ENCODE data around the gene LEKR1.
"Not testable (repeated sequence)": the region's sequence is repeated elsewhere in the genome, so short reads cannot be mapped to it uniquely, and the experiment has no call there.

The LEKR1 gene

DNA sequence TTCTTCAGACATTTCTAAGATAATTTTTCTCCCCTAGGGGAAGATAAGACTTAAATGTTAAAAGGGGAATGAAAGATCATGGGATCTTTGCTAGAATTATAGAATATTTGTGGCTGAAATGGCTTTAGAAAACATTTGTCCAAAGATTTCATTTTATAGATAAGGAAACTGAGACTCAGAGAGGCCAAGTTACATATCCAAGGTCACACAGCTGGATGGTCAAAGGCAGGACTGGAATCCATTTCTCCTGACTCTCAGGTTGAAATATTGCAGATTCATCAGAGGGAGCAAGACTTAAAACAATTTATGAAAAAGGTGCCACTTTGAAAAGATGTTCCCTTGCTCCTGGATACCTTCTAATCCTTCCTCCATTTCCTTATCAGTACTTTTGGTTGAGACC is 19.5 kb upstream of the LEKR1 start:
- no peak for DNase-seq (ENCODE audit: low spot score)

DNA sequence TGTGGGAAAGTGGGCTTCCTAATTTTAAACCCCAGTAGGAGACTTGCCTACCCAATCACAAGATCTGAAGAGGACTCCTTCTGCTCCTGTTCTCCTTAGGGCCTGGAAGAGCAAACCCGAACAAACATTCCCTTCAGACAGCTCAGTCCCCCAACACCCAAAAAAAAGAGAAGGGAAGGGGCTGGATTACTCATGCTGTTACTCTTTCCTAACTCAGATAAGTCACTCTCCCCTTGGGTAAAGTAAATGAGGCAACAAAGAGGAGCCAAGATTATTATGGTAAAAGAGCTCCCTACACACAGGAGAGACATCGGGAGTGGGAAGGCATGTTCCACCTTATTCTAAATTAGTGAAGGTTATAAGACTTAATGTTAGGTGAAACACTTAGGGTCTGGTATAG is 18.1 kb upstream of the LEKR1 start:
- DNase-seq (ENCODE audit: low spot score): no peak

DNA sequence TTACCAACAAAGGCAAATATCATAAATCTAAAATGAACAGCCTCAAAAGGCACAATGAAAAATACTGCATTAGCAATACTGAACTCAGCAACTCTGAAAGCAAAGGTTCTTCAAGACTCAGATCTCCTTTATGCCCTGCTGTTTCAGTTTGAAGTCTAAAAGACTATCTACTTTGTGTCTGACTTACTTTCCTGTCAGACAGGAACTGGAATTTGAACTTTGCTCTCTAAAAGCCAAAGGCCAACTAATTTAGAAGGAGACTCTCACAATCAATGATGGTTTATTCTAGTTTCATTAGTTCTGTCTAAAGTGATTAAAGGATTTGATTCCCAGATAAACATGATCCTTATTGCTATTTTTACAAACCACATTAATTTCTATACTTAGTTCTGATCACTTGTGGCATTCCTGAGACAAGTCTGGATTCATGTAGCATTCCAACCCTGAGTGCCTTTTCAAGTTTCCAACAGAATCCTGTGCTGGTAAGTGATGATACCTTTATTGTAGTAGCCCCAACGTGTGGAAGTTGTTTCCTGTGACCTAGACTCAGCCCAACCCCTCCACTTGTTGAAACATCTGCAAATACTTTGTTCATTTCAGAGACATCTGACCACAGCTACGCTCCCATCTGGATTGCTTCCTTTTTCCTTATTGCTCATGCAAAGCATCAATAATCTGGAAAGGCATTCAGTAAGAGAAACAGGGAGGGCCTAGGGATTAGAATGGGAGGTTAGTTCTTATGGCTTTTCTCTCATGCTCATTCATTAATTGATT is 14.9 kb upstream of the LEKR1 start:
- no peak for DNase-seq (ENCODE audit: low spot score)

DNA sequence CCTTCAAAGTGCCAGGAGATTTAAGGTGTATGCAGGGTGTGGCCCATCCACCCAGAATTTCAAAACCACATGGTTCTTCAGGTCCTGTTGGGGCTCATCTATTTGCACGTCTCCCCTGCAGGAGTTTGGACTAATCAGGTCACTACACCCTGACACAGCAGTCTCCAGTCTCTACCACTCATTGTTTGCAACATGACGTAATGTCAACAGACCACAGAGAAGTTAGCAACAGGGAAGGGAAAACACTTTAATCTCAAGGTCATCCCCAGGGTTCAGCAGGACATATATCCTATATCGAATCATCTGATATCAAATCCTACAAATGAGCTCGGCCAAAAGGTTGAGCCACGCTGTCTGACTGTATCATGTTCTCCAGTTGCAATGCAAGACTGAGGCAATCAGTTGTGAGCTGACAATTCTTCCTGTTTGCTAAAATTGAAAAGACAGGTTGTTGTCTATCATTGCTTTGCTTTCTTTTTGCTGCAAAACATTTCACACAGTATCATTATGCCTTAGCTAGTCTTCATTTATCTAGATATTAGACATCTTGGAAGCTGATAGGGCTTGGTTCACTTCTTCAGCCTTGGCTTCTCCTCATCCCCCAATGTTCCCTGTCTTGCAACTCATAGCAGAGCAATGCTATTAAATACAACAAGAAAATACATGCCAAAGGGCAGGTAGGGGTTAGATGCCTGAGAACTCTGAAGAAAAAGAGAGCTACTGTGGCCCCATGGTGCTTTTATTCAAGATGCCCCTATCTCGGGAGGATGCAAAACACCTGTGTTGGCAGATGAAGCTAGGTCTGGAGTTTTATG is 13.4 kb upstream of the LEKR1 start:
- DNase-seq (ENCODE audit: low spot score): no peak

DNA sequence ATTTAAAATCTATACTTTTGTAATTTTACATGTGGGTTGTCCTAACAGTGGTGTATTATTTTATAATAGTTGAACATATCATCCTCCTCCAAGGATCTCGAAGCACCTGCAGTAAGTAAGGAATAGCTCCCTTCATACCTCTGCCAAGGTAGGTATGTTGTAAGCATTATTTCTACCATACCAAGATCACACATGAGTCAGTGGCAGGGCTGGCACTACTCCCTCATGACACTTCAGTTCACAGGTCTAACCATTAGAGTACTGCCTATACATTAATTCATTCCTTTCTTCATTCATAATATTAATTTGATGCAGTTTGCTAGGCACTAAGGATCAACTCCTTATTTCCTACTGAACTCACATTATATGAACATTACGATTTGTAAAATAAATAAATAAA is 11.9 kb upstream of the LEKR1 start:
- no peak for DNase-seq (ENCODE audit: low spot score)

DNA sequence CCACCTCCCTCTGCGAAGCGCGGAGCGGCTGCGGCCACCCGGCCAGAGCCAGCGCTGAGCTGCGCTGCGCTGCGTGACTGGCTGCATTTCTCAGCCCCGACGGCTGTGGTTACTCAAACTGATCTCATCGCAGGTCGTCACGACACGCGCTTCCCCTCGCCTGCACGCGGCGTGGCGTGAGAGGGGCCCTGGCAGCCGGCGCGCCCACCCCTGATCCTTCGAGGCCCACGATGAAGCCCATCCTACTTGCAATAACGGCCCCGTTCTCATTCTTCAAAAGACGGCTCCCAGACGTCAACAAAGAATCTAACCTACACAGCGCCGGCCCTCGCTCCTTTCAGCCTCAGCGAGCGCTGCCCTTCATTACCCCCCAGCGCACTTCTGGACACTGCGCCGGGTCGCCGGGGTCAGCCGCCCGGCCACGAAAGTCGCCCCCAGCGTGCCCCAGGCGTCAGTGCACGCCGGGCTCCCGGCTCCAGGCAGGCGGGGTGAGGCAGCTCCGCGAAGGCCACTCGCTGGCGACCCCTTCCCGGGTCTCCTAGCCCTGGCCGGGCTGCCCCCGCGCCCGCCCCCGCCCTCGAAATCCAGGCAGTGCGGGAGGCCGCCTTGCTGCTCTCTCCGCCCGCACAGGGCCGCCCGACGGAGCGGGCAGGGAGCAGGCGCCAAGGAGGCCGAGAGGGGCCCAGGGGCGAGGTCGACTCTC is 9.9 kb upstream of the LEKR1 start:
- DNase-seq (ENCODE audit: low spot score): peak; percentile 53

DNA sequence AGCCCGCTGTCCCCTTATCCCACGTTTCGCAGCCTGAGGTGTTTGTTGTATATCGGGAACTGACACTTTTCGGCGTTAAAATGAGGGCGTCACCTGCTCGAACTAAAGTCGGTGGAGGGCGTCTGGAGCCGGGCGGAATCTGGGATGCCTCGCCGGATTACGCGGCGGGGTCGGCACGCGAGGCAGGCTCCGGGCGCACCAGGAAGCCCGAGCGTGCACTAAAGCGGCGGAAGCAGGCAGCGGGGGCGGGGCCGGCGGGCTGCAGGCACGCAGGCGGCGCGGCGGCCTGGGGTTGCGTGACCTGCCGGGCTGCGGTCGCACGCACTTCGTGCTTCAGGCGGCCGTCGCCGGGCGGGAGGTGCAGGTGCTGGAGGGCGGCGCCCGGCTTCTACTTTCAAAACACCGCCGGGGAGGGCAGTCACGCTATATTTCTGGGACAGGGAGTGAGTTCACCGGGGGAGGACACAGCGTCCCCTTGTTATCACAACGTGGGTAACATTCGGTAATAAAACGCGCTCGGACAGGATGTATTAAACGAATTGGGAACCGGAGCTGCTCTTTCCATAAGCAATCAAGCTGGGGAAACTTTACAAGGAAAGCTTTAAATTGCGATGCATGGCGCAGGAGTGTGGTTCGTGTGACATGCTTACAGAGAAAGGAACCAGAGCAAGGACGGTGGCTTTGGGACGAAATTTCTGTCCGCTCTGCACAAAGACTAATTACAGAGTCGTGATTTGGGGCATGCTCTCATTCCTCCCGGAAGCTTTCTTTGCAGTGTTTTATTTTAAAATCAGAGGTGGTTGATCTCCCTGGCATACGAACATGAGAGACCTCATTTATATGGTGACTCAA is 9.1 kb upstream of the LEKR1 start:
- DNase-seq (ENCODE audit: low spot score): peak; percentile 86

DNA sequence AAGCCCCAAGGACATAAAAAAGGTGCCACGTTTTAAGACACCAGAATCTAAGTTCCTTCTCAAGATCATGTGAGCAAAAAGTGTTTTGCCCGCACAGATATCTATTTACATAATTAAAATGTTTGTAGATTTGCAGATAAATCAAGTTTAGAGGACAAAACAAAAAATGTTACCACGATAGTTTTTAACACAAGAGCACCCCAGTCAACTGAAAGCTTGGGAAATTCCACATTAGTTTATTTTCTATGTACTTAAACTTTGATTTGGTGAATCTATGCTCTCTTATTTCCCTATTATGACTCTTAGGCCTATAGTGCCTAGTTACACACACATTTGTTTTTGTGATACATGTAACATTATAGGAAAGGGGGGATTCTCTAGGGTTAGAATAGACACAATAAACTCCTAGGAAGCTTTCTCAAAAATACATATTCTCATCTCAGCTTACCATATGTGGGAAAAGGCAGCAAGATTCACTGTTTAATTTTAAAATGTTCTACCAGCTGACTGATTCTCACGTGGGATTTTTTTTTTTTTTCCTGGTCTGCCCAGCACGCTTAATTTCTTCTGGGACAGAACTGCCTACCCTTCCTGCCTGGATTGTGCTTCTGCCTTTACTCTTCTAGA is 8.4 kb upstream of the LEKR1 start:
- no peak for DNase-seq (ENCODE audit: low spot score)

DNA sequence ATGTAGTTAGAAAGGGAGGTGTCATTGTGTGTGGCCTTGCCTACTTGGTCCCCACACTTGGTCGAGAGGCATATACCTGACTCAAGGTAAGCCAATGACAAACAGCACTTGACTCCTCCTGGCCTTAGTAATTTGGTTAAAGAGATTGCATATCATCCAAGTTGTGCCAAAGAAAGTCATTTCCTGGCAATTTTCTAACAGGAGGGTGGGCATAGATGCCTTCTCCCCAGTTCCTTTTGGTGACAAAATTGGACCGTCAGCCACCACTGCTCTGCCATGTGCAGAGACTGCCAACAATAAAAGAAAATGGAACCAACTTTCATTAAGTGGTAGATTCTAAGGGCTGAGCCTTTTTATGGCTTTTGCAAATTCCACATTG is 7.9 kb upstream of the LEKR1 start:
- DNase-seq (ENCODE audit: low spot score): no peak

DNA sequence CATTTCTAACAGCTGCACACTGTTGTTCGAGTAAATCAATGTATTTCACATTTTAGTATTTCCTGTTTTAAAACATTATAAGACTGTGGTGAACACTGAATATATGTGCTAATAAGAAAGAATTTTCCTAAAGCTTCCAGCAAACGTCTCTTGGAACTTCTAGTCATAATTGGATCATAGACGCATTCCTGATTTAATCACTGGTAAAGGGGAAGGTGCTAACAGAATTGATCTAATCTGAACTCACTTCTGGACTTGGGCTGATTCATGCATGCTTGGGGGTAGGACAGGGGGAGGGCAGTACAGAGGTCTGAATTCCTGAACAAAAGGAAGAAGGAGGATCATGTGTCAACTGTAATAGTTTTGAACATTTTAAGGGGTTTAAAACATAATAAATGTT is 7.3 kb upstream of the LEKR1 start:
- DNase-seq (ENCODE audit: low spot score): peak; percentile 66

DNA sequence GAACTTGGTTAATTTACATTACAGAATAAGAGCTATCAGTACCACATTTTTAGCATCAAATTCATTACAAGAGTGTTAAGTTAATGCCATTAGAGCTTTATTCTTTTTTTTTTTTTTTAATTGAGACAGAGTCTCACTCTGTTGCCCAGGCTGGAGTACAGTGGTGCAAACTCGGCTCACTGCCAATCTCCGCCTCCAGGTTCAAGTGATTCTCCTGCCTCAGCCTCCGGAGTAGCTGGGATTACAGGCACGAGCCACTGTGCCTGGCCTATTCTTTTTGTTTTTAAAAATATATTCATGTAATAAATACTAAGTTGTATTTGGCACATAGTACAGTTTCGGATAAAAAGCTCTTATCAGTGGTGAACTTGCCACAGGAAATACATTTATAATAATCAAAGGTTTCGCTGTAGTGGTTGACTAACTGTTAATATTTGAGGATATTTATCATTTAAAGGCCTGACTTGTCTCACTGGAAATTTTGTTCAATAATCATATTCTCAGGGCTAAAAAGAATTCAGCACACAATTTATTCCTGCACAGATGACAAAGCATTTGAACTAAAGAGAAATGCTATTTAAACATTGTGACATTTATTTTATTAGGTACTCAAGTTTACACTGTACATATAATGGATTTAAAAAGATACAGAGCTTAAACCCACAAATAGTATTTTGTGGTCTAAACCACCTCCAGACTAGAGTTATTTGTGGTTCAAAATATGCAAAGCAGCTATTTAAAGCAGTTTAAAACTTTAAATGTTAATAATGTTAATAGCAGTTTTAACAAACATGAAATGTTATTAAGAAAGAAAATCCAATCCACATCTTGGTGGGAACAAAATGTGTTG is 6.1 kb upstream of the LEKR1 start:
- no peak for DNase-seq (ENCODE audit: low spot score)

DNA sequence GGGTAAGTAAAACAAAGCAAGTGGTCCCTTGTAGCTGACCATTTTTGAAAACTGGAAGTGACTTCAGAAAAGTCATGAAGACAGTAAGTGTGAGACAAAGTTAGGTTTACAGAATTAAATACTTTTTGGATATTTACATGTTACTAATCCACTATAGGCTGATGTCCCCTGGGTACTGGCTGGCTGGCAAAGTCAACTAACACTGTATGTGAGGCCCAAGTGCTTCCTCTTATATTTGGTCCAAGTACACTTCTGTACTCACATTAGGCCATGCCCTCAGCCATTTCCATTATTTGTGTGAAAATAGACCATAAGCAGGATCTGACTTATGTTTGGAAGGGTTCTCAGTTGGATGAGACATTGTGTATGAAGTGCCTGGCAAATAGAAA is 5.5 kb upstream of the LEKR1 start:
- DNase-seq (ENCODE audit: low spot score): no peak

DNA sequence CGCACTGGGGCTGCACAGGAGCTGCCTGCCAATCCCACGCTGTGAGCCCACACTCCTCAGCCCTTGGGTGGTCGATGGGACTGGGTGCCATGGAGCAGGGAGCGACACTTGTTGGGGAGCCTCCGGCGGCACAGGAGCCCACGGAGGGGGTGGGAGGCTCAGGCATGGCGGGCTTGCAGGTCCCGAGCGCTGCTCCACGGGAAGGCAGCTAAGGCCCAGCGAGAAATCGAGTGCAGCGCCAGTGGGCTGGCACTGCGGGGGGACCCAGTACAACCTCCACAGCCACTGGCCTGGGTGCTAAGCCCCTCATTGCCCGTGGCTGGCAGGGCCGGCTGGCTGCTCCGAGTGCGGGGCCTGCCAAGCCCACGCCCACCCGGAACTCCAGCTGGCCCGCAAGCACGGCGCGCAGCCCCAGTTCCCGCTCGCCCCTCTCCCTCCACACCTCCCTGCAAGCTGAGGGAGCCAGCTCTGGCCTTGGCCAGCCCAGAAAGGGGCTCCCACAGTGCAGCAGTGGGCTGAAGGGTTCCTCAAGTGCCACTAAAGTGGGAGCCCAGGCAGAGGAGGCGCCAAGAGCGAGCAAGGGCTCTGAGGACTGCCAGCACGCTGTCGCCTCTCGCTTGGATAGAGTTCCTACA is 3.4 kb upstream of the LEKR1 start:
- DNase-seq (ENCODE audit: low spot score): not testable (repeated sequence)

DNA sequence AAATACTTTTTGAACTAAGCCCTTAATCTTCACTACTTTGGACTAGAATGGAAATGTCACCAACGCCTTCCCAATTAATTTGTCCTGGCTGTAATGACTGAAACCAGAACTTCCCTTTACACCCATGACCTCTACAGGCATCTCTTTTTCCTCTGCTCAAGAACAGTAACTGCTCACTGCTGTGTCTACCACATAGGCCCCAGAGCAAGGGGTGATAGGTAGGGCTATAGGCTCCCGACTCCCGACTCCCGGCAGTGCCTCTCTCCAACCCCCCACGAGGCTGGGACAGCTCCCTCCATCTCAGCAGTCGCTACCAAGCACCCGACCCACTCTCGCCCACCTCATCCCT is 384 bp upstream of the LEKR1 start:
- no peak for DNase-seq (ENCODE audit: low spot score)

DNA sequence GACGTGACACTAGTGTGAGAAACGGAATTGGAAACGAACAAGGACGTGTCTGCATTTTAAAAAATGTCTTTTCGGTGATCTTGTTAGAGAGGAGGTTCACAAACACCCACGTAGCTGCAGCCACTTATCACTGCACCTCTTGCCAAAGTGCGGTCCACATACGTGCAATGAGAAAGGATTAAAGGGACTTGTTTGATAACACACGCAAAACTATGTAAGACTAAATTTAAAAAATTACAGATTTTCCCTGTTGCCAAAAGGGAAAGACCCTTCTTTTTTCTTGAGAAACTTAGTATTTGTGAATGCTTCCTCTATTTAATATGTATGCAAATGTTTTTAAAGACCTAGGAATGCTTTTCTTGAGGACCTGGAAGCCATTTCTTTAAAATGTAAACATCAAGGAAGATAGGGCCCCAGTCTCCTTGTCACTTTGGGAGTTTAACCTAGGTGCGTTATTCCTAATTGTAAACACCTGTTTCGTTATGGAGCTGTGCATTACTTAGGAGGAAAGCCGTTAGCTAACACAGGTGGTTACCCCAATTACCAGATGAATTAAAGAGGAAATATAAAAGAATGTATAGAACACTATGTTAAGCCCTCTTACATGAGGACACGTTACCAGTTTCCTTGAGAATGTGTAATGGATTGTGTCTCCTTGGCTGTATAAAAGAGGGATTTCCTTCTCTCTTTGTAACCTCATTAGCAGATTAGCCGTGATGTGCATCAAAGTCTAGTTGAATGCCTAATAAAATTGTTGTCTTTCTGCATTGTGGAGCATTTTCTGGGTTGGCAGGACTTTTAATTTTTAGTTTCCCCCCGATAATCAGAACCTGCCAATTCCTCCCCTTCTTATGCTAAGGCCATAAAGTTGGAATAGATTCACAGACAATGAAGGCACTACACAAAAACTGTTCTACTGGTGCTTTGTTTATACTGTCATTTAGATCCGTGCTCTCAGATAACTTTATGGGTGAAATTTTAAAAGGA is 1.0 kb downstream of the LEKR1 start:
- DNase-seq (ENCODE audit: low spot score): no peak

DNA sequence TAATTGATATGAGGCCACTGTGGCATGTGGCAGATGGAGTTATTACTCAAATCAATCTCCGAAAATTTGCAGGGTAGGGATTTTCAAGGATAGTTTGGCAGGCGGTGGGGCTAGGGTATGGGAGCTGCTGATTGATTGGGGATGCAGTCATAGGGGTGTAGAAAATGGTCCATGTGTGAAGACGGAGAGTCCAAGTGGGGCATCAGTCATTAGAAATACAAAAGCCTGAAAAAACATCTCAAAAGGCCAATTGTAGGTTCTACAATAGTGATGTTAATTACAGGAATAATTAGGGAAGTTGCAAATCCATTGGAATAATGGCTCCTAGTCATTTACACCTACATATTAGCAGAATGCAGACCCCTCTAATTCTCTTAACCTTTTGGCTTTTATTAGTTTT is 4.9 kb downstream of the LEKR1 start:
- DNase-seq (ENCODE audit: low spot score): no peak

DNA sequence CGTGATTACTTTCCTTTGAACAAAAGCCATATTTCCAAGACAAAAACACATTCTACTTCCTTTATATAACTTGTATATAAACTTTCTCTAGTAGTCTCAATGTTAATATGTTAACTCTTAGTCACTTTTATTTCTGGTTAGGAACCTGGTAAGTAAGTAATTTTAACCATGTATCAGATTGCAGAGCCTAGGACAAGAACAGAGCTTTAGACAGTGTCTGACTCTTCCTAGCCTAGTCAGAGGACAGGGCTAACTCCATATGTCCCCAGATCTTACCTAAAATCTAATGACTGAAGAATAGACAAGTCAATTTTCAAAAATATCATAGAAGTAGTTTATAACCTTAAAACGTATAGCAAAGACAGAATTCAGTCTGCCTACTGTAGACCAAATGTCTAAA is 8.3 kb downstream of the LEKR1 start:
- DNase-seq (ENCODE audit: low spot score): no peak

DNA sequence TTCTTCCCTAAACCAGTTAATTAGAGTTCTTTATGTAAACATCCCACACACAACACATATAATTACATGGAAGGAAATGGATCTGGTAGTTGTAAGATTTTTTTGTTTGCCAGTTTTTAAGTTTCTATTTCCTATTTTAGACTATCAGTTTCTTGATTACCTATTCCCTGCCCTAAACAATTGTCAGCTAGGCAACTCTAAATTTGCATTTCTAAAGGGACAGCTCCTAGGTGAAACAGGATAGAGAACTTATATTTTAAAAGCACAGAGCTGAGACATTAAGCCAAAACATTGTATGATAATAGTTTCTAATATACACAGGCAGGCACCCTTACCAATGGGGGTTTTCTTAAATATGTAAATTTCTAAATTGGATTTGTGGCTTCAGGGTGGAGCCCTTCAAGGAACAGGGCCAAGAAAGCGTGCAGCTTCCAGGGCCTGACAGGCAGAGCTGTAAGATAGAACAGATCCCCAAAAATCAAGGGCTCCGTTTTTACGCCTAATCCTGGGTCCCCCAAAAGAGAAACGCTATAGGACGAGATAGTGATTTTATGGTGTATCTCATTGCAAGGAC is 8.9 kb downstream of the LEKR1 start:
- no peak for DNase-seq (ENCODE audit: low spot score)

DNA sequence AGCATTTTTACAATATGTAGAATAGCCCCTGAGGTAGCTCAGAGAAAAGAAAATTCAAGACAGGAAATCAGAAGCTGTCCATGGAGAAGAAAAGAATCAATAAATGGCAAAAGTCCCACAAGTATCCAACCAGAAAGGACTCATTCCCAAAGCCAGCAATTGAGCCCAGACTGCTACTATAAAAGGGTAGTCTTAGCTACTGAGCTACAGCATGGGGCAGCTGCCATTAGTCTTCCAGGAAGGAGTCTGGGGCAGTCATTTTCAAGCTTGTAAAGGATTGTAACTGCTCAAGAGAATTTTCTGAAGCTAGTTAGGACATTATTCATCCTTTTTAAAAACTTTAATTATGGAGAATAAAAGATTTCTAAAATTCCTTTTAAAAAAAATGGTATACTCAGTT is 10.5 kb downstream of the LEKR1 start:
- DNase-seq (ENCODE audit: low spot score): no peak

All from kidney capillary endothelial cell (primary cell).